Naive thymus-derived CD8-positive, alpha-beta T cell (primary cell): ENCODE measurements around the gene ETNK2. TPM values are rescaled to one million over a fixed set of nuclear protein-coding genes. Genes with fewer than 3 reads are reported as not detected.

Experiments used
- ATAC-seq, 2 donors: fragments of 150-1000 bp; cut with Tn5 transposase in 1 of 2; sonication (Bioruptor Pico), chemical (Tn5 transposase) in 1 of 2; 1 replicate in 1 of 2; 2 replicates in 1 of 2; pipeline ENCODE4 v1.10.0; 2021; ENCODE audit warnings: mild to moderate bottlenecking in 2 of 2, moderate library complexity in 2 of 2
- POLR2A ChIA-PET: fragments of 350-600 bp; sonication (Branson Sonifier 250); formaldehyde crosslinking; loops from one replicate; lab custom pipeline; 2021; ENCODE audit warnings: antibody characterized with exemption; lab: Charles Lee
- DNase-seq, 10 donors: peaks; one replicate each; pipeline versions ENCODE4 v3.0.0 to v3.0.0-alpha.2; 2020 to 2022
- H3K27ac Mint-ChIP-seq, 10 donors: one replicate each; pipeline ENCODE4 v1.8.0; 2020 to 2022; ENCODE audit warnings: mild to moderate bottlenecking in 10 of 10, mixed read lengths in 10 of 10, moderate library complexity in 4 of 10, inconsistent platforms in 1 of 10
- H3K27me3 Mint-ChIP-seq, 5 donors: one replicate each; pipeline ENCODE4 v1.8.0; 2021 to 2022; ENCODE audit warnings: mixed read lengths in 5 of 5
- H3K36me3 Mint-ChIP-seq, 3 donors: one replicate each; pipeline ENCODE4 v1.8.0; 2020 to 2022; ENCODE audit warnings: mixed read lengths in 3 of 3, mild to moderate bottlenecking in 2 of 3, inconsistent platforms in 1 of 3
- H3K4me1 Mint-ChIP-seq, 4 donors: one replicate each; pipeline ENCODE4 v1.8.0; 2021 to 2022; ENCODE audit warnings: mixed read lengths in 4 of 4
- H3K4me3 Mint-ChIP-seq, 10 donors: one replicate each; pipeline ENCODE4 v1.8.0; 2020 to 2022; ENCODE audit warnings: mild to moderate bottlenecking in 10 of 10, mixed read lengths in 10 of 10, moderate library complexity in 6 of 10, inconsistent platforms in 1 of 10
- H3K9me3 Mint-ChIP-seq, 9 donors: one replicate each; pipeline ENCODE4 v1.8.0; 2020 to 2022; ENCODE audit warnings: mixed read lengths in 9 of 9, mild to moderate bottlenecking in 3 of 9, inconsistent platforms in 1 of 9, moderate library complexity in 1 of 9
- polyA plus RNA-seq, 3 donors: library from polyadenylated mRNA; unstranded; fragments of 300-500 nt; fragmentation: Illumina TruSeq; gene quantifications; one replicate each; pipeline ENCODE4 v1.2.3, GENCODE V29; 2021
- total RNA-seq, 8 experiments: library from RNA in 2 of 8; stranded (reverse) in 2 of 8; gene quantifications; one replicate each; pipeline ENCODE4 v1.2.3 and lab custom pipeline; 2021 to 2026

Gene ETNK2
- total and polyA plus RNA-seq, 5 experiments from 2014 or later = 3.8 to 5.2 (median 4.2) TPM

DNA sequence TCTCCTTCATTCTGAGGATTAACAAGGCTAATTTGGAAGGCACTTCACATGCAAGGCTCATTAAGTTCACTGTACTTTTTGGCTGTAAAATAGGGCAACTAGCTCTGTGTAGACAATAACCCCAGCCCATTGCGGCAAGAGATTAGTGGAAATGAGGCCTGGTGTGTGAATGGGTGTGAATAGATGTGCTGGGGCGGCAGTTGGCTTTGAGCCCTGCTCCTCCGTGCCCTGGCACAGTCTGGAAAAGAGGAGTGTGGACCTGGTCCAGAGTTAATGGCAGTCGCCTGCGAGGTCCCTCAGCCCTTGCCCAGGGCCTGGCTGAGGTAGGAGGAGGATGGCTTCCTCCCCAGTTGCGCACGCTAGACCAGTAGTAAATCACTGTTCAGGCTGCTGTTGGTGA lies 39.6 kb upstream of the ETNK2 start:
- POLR2A ChIA-PET = no interaction called here
- Mint-ChIP-seq H3K4me3 (peak overlapping the region in 1 of 10 donors; percentile 55), H3K4me1 (peaks cover 20 to 36% (median 26%) of the 10 kb centered on the region in 4 donors), H3K27me3 (peaks cover 27 to 42% (median 33%) of the 10 kb centered on the region in 5 donors), H3K9me3 (no peaks in the 10 kb centered on the region), H3K27ac (peak overlapping the region in 1 of 10 donors; percentile 68), H3K36me3 (peaks cover 0 to 4% (median 0%) of the 10 kb centered on the region in 3 donors)
- no peak for DNase-seq
- no peak for ATAC-seq

DNA sequence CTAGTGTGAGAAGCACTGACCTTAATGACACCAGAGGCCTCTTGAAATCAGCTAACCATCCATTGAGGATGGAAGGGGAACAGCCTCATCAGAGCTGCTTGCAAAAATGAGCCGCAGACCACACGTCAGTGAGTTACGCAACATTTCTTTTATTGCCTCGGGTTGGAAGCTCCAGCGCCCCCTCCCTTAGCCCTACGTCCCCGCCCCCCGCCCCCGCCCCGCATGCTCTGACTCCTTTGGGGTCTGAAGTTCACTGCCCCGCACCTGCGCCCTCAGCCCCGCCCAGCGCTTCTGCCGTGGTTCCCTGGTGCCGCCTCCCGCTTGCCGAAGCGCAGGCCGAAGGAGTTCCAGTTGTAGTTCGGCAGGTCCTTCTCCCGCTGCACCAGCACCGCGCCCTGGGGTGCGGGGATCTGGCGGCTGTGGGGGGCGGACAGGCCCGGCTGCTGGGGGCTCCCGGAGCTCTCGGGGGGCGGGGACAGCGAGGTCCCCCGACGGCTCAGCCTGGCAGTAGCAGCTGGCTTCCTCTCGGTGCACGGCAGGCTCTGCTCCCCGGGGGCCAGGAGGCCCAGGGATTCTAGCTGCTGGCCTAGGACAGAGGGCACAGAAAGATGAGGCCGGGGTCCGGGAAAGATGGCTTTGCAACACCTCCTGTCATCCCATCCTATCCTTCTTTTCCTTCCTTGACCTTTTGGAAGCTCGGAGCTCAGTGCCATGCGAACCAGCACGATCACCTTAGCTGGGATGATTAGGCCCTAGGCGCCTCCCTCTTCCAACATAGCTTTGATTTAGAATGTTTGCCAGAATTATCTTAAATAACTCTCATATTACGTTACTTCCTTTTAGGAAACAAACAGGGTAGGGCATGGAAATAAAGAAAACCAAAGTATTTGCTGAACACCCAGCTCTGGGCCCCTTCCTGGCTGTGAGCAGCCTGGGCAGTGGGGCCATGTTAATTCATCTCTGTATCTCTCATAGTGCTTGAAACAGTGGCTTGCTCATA lies 38.7 kb upstream of the ETNK2 start:
- POLR2A ChIA-PET = interaction anchor here (0.6 kb wide), 1 partner anchor 20 kb away, joined by 3 read pairs; no protein-coding TSS in a partner anchor
- ATAC-seq (peak; percentile 73 to 78), DNase-seq (peak in 8 of 10 donors; percentile 17 to 39 (median 26))
- Mint-ChIP-seq H3K27ac (peak overlapping the region in 5 of 10 donors; percentile 11 to 47 (median 22)), H3K4me3 (peak overlapping the region; percentile 29 to 66 (median 56)), H3K36me3 (peaks cover 0 to 4% (median 0%) of the 10 kb centered on the region in 3 donors), H3K9me3 (no peaks in the 10 kb centered on the region), H3K4me1 (peaks cover 20 to 34% (median 26%) of the 10 kb centered on the region in 4 donors), H3K27me3 (peaks cover 27 to 45% (median 33%) of the 10 kb centered on the region in 5 donors)

DNA sequence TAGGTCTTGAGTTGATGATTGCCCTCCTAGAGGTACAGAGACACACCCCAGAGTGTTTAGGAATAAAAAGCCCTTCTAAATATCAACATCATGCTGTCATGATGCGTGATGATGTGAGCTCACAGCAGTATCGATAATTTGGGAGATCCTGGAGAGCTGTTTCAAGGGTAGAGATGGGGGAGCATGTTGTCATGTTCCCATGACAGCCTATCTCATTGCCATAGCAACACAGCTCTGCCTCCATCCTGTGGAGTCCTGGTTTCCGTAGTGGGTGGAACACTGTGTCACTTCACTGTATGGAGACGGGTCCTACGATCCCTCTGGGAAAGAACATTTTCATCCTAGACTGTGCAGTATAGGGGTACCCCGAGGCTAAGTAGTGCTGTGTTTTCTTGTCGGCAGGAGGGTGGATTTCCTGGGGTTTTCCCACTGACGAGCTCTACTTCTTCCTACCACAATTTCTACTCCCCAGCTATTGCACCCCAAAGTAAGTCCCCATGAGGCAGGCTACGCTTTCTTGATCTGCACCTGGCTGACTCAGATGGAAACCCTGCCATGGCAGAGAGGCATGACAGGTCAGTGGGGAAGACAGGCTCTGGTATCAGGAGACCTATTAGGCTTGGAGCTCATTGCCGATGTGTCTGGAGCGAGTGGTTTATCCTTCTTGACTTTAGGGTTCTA lies 37.3 kb upstream of the ETNK2 start:
- Mint-ChIP-seq H3K4me3 (peak overlapping the region in 8 of 10 donors; percentile 1 to 55 (median 22)), H3K27me3 (peaks cover 27 to 51% (median 34%) of the 10 kb centered on the region in 5 donors), H3K4me1 (peaks cover 7 to 20% (median 16%) of the 10 kb centered on the region in 4 donors), H3K9me3 (no peaks in the 10 kb centered on the region), H3K27ac (no peak overlapping the region), H3K36me3 (peaks cover 0 to 4% (median 0%) of the 10 kb centered on the region in 3 donors)
- peak in 1 of 2 donors; percentile 54 for ATAC-seq
- DNase-seq = no peak
- POLR2A ChIA-PET = no interaction called here

DNA sequence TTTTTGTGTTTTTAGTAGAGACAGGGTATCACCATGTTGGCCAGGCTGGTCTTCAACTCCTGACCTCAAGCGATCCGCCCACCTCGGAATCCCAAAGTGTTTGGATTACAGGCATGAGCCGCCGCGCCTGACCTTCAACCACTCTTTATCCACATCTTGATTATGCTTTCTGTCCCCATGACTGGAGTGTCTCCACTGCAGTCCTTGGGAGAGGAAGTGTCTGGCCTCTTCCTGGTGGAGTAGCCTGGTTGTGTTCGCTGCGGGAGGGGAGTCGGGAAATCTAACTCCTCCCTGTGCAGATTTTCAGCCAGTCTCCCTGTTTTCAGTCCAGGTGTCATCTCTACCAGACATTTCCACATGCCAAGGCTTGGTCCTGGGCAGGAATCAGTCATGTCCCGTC lies 34.8 kb upstream of the ETNK2 start:
- POLR2A ChIA-PET = no interaction called here
- H3K27ac Mint-ChIP-seq = no peak overlapping the region
- H3K36me3 Mint-ChIP-seq = peaks cover 0 to 4% (median 0%) of the 10 kb centered on the region in 3 donors
- DNase-seq (no peak), ATAC-seq (no peak)
- H3K9me3 Mint-ChIP-seq = no peaks in the 10 kb centered on the region
- peaks cover 6 to 20% (median 14%) of the 10 kb centered on the region in 4 donors for H3K4me1 Mint-ChIP-seq
- H3K4me3 Mint-ChIP-seq = no peak overlapping the region
- peaks cover 25 to 49% (median 33%) of the 10 kb centered on the region in 5 donors for H3K27me3 Mint-ChIP-seq

DNA sequence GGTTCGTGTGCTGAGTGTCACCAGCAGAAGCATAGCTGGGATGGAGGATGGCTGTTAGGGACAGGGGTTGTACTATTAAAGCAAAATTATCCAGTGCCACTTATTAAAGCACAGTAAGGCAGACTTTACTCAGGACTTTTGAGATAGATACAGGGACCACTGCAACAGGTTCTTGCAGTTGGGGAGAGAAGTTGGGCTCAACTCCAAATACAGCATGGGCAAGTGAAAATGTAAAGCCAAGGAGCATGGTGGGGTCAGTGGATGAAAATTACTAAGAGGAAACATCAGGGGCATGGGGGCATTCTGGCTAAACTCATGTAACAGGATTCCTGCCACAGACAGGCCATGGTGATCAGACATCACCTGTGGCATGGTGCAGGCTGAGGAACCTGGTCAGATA lies 29.3 kb upstream of the ETNK2 start:
- no peaks in the 10 kb centered on the region for H3K4me1 Mint-ChIP-seq
- peaks cover 0 to 11% (median 2%) of the 10 kb centered on the region in 5 donors for H3K27me3 Mint-ChIP-seq
- no peak for DNase-seq
- ATAC-seq = no peak
- no peak overlapping the region for H3K4me3 Mint-ChIP-seq
- peaks cover 0 to 20% (median 0%) of the 10 kb centered on the region in 9 donors for H3K9me3 Mint-ChIP-seq
- H3K27ac Mint-ChIP-seq = no peak overlapping the region
- POLR2A ChIA-PET = no interaction called here
- H3K36me3 Mint-ChIP-seq = peaks cover 0 to 3% (median 0%) of the 10 kb centered on the region in 3 donors

DNA sequence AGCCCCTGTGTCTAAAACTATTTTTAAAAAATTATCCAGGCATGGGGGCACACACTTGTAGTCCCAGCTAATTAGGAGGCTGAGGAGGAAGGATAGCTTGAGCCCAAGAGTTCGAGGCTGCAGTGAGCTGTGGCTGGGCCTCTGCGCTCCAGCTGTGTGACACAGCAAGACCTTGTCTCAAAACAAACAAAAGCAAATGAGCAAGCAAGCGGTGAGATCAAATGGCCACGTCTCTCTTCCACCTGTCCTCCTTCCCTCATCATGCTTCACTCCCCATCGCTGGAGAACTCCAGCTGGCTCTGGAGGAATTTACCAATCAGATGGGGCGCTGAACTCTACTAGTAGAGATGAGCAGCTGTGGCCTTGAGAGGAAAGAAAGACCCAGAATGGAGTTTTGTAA lies 28.3 kb upstream of the ETNK2 start:
- Mint-ChIP-seq H3K36me3 (peaks cover 0 to 3% (median 0%) of the 10 kb centered on the region in 3 donors), H3K27ac (no peak overlapping the region), H3K27me3 (peaks cover 0 to 7% (median 2%) of the 10 kb centered on the region in 5 donors), H3K4me1 (no peaks in the 10 kb centered on the region), H3K4me3 (no peak overlapping the region), H3K9me3 (peaks cover 0 to 20% (median 0%) of the 10 kb centered on the region in 9 donors)
- no peak for ATAC-seq
- POLR2A ChIA-PET = no interaction called here
- DNase-seq = no peak

DNA sequence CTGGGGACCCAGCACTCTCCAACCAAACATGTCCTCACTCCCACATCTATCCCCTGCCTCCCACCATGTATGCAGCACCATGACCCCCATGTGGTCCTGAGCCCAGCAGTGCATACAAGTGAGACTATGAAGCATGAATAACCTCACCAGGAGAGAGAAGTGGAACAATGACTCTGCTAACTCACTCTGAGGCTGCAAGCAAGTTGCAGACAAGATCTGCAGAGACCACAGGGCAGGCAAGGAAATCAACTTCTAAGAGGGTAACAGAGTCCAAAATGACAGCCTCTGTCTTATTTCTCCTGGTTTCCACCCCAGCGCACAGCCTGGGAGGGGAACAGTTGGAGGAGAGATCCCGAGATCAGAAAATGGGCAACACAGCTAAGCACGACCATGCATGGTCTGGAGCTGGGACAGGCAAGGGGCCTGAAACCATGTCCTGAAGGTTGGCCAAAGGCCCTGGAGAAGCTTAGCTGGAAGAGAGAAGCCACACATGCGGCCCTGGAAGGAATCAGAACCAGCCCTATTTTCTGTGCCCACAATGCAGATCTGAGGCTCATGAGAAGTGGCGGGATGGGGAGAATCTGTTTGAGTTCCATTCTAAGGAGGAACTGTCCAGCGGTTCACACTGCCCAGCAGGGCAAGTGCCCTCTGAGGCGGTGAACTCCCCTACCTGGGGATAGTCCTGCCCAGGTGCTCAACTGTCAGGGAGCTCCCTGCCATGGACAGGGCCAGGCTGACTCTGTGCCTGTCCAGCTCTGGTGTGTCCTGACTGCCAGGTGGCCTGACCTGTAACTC lies 26.8 kb upstream of the ETNK2 start:
- Mint-ChIP-seq H3K27ac (no peak overlapping the region), H3K4me1 (no peaks in the 10 kb centered on the region), H3K4me3 (no peak overlapping the region), H3K36me3 (peaks cover 0 to 3% (median 1%) of the 10 kb centered on the region in 3 donors), H3K27me3 (peaks cover 0 to 5% (median under 1%) of the 10 kb centered on the region in 5 donors), H3K9me3 (peaks cover 0 to 24% (median 1%) of the 10 kb centered on the region in 9 donors)
- no peak for ATAC-seq
- POLR2A ChIA-PET = interaction anchor here (0.6 kb wide), 1 partner anchor 58 kb away, joined by 4 read pairs; no protein-coding TSS in a partner anchor
- no peak for DNase-seq

DNA sequence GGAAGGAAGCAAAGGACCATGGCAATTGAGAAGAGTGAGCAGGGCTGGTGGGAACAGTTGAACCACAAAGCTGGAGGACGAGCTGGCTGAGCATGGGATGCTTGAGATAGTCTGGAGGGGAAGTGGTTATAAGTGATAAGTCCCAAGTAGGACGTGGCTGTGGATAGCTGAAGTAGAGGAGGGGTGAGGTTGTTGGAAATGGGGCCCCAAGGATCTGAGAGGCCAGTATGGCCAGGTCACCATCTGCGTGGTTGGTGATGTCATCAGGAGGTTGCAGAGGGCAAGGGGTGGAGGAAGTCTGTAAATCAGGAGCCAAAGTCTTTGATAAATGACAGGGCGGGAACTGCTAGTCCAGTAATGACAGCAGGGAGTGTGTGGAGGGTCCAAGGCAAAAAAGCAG lies 25.3 kb upstream of the ETNK2 start:
- H3K27me3 Mint-ChIP-seq = peaks cover 0 to 4% (median 3%) of the 10 kb centered on the region in 5 donors
- no peaks in the 10 kb centered on the region for H3K4me1 Mint-ChIP-seq
- DNase-seq (no peak), ATAC-seq (no peak)
- POLR2A ChIA-PET = no interaction called here
- H3K9me3 Mint-ChIP-seq = peaks cover 0 to 39% (median 5%) of the 10 kb centered on the region in 9 donors
- peaks cover 0 to 10% (median 6%) of the 10 kb centered on the region in 3 donors for H3K36me3 Mint-ChIP-seq
- no peak overlapping the region for H3K4me3 Mint-ChIP-seq
- no peak overlapping the region for H3K27ac Mint-ChIP-seq

DNA sequence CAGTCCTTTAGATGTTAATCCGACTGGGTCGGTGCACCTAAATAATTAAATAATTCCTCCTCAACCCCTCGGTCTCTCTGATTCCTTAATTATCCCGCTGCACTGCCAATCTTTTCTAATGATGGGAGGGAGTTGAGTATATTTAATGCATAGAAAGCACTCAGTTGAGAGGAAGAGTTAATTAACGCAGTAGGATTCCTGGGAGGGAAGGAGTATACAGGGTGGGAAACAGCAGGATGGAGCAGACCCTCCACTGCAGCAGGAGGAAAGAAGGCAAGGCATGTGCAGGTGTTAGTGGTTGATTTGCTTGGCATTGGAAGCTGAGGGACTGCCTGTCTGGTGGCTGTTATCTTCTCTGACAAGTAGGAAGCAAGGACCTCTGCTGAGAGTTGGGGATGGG lies 24.2 kb upstream of the ETNK2 start:
- H3K27ac Mint-ChIP-seq = no peak overlapping the region
- H3K27me3 Mint-ChIP-seq = peaks cover 0 to 4% (median 3%) of the 10 kb centered on the region in 5 donors
- H3K36me3 Mint-ChIP-seq = peaks cover 0 to 15% (median 11%) of the 10 kb centered on the region in 3 donors
- H3K9me3 Mint-ChIP-seq = peaks cover 0 to 50% (median 11%) of the 10 kb centered on the region in 9 donors
- POLR2A ChIA-PET = no interaction called here
- no peak for ATAC-seq
- H3K4me1 Mint-ChIP-seq = no peaks in the 10 kb centered on the region
- DNase-seq = no peak
- no peak overlapping the region for H3K4me3 Mint-ChIP-seq

DNA sequence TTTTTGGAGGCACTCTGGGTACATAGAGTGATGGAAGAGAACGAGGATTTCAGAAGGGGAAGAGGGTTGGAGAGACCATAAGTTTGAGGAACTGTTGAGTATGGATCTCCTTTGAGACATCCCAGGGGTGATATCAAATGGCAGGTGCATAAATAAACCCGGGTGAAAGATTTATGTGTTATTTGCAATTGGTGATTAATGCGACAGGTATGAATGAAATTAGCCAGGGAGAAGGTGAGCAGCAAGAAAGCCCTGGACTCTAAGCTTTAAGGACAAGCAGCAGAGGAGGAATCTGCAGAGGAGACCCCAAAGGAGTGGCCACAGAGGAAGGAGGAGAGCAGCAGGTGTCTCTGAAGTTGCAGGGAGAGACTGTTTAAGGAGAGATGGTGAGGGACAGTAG lies 23.1 kb upstream of the ETNK2 start:
- POLR2A ChIA-PET = interaction anchor here (0.6 kb wide), 1 partner anchor 776 kb away, joined by 4 read pairs; no protein-coding TSS in a partner anchor
- H3K9me3 Mint-ChIP-seq = peaks cover 0 to 55% (median 21%) of the 10 kb centered on the region in 9 donors
- peaks cover 0 to 19% (median 17%) of the 10 kb centered on the region in 3 donors for H3K36me3 Mint-ChIP-seq

DNA sequence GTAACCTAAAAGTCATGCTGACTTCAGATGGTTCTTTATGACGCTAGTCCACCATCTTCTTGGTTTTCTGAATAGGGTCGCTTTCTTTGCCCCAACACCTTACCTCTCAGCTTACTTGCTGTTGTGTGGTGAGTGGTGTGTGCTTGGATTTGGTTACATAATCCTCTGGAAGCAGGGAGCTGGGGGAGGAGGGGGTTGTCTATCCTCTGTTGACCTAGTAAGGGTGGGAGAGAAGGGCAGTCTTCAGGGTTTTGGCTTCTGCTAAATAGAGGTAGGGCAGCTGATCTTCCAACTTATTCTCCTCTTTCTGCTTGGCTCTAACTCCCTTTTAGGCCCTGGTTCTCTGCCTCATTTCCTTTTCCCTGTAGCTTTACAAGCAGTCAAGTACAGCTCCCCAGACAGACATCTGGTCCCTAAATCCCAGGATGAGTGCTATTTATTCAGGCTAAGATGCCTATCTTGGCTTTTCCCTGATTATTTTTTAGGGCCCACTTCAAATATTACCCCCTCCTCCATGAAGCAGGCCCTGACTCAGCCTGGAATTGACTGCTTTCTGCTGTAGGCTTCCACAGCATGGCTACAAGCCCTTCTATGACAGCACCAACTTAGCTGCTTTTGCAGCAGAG lies 20.7 kb upstream of the ETNK2 start:
- Mint-ChIP-seq H3K27me3 (peaks cover 0 to 4% (median 3%) of the 10 kb centered on the region in 5 donors), H3K9me3 (peaks cover 0 to 65% (median 30%) of the 10 kb centered on the region in 9 donors), H3K4me1 (no peaks in the 10 kb centered on the region), H3K27ac (no peak overlapping the region), H3K36me3 (peaks cover 0 to 27% (median 26%) of the 10 kb centered on the region in 3 donors), H3K4me3 (no peak overlapping the region)
- POLR2A ChIA-PET = no interaction called here
- no peak for DNase-seq
- ATAC-seq = no peak

More for the DNA sequence above, 23.1 kb upstream of the ETNK2 start:
- no peak overlapping the region for H3K4me3 Mint-ChIP-seq
- ATAC-seq (no peak), DNase-seq (no peak)
- H3K27me3 Mint-ChIP-seq = peaks cover 0 to 4% (median 3%) of the 10 kb centered on the region in 5 donors
- H3K4me1 Mint-ChIP-seq = no peaks in the 10 kb centered on the region
- H3K27ac Mint-ChIP-seq = no peak overlapping the region
